Cerebellar nuclear complex (tissue), 1 donor: ENCODE results near the gene GPRC5B.

Experiments used
- DNase-seq, 2 experiments: peaks; one replicate each; lab custom pipeline; 2025; lab: John Stamatoyannopoulos, UW

The GPRC5B gene

DNA sequence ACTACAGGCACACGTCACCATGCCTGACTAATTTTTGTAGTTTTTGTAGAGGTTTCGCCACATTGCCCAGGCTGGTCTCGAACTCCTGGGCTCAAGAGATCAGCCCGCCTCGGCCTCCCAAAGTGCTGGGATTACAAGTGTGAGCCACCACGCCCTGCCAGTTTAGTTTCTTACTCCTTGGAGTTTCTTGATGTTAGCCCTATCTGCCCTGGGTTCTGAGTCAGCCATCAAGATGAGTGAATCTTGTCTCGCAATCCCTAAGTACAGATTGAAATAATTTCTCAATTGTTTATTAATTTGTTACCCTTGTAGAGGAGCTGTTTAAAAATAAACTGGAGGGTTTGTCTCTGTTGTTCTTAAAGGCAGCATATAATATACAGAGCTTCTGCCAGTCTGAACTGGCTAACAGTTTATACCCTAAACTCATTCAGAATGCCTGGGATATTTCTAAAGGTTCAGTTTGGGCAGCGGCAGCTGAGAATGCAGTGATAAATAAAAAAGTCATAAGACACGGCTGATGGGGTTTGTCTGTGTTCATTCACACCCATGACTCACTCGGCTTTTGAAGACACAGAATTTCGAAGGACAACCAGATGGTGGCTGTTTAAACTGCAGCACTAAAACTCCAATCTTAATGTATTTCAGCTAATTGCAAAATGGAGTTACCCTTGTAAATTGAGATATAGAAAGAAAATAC, 39.6 kb downstream of the GPRC5B start:
- no peak for DNase-seq

DNA sequence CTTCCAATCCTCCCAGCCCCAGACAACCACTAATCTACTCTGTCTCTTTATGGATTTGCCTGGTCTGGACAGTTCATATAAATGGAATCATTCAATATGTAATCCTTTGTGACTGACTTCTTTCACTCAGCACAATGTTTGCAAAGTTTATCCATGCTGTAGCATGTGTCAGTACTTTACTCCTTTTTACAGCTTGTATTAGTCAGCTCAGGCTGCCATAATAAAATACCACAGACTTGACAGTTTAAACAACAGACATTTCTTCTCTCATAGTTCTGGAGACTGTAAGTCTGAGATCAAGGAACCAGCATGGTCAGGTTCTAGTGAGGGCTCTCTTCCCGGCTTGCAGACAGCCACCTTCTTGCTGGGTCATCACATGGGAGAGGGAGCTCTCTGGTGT, 41.3 kb downstream of the GPRC5B start:
- DNase-seq: no peak

GRCh38 chr16:19842426-19843157, 42.1 kb downstream of the GPRC5B start:
- no peak for DNase-seq

- no peak for DNase-seq
Observed at GRCh38 chr16:19841184-19841583, 43.5 kb downstream of the GPRC5B start.

DNA sequence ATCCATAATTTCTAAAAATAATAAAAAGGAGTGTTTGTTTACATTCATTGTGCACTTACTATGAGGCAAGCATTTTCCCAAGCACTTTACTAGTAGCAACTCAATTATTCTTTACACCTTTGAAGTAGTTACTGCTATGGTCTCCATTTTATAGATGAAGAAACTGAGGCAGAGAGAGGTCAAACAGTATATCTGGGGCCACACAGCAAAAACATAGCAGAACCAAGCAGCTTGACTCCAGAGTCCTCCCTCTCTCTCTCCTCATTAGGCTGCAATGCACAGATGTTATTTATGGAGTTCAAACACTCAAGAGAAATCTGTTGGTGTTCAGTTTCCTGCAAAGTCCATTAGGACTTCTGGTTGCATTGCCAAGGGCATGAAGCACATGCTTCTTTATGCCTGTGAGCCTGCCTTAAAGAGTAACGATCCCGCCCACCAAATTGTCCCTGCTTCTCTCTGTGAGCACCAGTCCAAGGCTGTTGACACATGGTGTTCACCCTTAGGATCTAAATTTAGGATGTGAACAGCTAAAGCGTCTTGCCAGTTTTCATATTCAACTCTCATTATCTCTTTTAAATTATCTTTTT, 44.0 kb downstream of the GPRC5B start:
- DNase-seq: no peak

- DNase-seq: no peak
Observed at GRCh38 chr16:19837984-19838707, 46.5 kb downstream of the GPRC5B start.

GRCh38 chr16:19837331-19837980, 47.2 kb downstream of the GPRC5B start:
- no peak for DNase-seq

GRCh38 chr16:19835968-19836421, 48.7 kb downstream of the GPRC5B start:
- no peak for DNase-seq

DNA sequence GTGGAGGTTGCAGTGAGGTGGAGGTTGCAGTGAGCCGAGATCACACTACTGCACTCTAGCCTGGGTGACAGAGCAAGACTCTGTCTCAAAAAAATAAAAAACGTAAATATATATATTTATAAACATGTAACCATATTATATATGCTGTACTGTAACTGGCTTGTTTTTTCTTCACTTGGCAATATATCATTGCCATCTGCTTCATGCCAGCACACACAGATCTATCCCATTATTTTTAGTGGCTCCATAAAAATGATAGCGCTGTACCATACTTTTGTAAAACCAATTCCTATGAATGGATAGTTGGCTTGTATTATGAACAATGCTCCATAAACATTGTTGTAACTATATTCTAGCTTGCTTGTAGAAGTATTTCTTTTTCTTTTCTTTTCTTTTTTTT, 49.5 kb downstream of the GPRC5B start:
- DNase-seq: no peak

DNA sequence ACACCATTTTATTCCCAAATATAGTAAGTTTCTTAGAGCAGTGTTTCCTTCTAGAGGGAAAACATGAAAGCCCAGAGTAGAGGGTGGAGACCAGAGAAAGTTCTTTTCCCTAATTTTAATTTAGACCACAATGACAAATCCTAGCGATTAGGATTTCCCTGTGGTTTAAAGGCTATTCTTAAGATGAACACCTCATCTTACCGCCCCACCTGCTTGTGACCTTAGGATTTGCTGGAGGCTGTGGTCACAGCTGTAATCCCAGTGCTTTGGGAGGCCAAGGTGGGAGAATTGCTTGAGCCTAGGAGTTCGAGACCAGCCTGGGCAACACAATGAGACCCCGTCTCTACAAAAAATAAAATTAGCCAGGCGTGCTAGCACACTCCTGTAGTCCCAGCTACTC, 51.1 kb downstream of the GPRC5B start:
- DNase-seq: no peak

- DNase-seq: no peak
Observed at GRCh38 chr16:19833176-19833575, 51.5 kb downstream of the GPRC5B start.

GRCh38 chr16:19831678-19832077, 53.0 kb downstream of the GPRC5B start:
- DNase-seq: no peak

DNA sequence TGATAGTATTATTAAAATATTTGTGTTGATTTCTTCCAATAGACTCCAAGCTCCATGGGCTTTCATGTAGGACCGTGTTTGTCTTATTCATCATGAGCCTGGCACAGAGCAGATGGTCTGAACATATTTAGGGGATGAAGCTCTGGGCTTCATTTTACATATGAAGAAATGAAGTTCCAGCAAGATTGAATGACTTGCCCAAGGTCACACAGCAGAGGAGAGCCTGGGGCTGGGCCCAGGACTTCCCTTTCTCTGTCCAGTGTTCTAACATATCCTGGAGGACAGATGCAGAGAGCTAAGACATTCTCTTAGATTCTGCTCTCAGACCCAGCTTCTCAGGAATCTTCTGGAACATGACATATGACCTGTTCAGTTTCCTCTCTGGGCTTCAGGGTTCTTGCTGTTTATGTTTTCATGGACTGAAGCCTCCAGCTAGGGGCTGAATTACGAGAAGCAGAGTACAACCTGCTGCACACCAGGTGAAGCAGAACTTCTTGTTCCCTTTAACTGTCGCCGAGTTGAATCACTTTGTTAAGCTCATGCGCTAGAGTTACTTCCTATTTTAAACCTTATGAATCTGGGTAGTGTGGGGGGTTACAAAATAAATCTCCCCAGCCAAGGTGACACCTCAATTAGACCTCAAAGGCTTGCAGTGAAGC, 53.6 kb downstream of the GPRC5B start:
- no peak for DNase-seq

- no peak for DNase-seq
Observed at GRCh38 chr16:19829844-19830692, 54.6 kb downstream of the GPRC5B start.

- no peak for DNase-seq
Observed at GRCh38 chr16:19824216-19824615, 60.4 kb downstream of the GPRC5B start.

- no peak for DNase-seq
Observed at GRCh38 chr16:19823322-19823721, 61.3 kb downstream of the GPRC5B start.

- no peak for DNase-seq
Observed at GRCh38 chr16:19822533-19822932, 62.1 kb downstream of the GPRC5B start.

- no peak for DNase-seq
Observed at GRCh38 chr16:19817875-19818274, 66.8 kb downstream of the GPRC5B start.

- no peak for DNase-seq
Observed at GRCh38 chr16:19817122-19817521, 67.5 kb downstream of the GPRC5B start.

GRCh38 chr16:19815418-19815817, 69.2 kb downstream of the GPRC5B start:
- DNase-seq: no peak

GRCh38 chr16:19812986-19813385, 71.7 kb downstream of the GPRC5B start:
- DNase-seq: no peak
